Measurements from ENCODE around the gene CNOT6L.

- TF ChIP-seq CTCF (IDR thresholded peaks at IDR 0.05; ENCODE audit: insufficient read depth, low read length) (no peak), POLR2AphosphoS5 (IDR thresholded peaks at IDR 0.05; ENCODE audit: low read depth) (no peak; the same call in 1 of the 2 replicates), SPI1 (IDR thresholded peaks at IDR 0.05; ENCODE audit: borderline replicate concordance, low read depth) (no peak)
Measured at GRCh38 chr4:77819404-77819842, 255 bp upstream of the CNOT6L start.
